ENCODE measurements around the gene DNAJC6.

The DNAJC6 gene

GRCh38 chr1:65409816-65410326, 100.5 kb downstream of the DNAJC6 start:
- DNase-seq: no peak

GRCh38 chr1:65412256-65412983, 103.1 kb downstream of the DNAJC6 start:
- no peak for DNase-seq

- DNase-seq: no peak
Measured at GRCh38 chr1:65412984-65413375, 103.6 kb downstream of the DNAJC6 start.

GRCh38 chr1:65414538-65414937, 105.2 kb downstream of the DNAJC6 start:
- no peak for DNase-seq

GRCh38 chr1:65416767-65417166, 107.4 kb downstream of the DNAJC6 start:
- DNase-seq: no peak

- no peak for DNase-seq
Measured at GRCh38 chr1:65417729-65418128, 108.4 kb downstream of the DNAJC6 start.

- no peak for DNase-seq
Measured at GRCh38 chr1:65418522-65419185, 109.3 kb downstream of the DNAJC6 start.

- peak; percentile 93 to 98 for DNase-seq
Measured at GRCh38 chr1:65419681-65420589, 110.6 kb downstream of the DNAJC6 start.

- DNase-seq: peak; percentile 51 to 98
Measured at GRCh38 chr1:65420590-65421350, 111.4 kb downstream of the DNAJC6 start, which contains the start of the genes LEPR and LEPROT. Gene LEPR (plus strand): TSS chr1:65420668. CDS start chr1:65565566, 144,898 bp downstream. Gene LEPROT (plus strand): TSS chr1:65420668. CDS start chr1:65420725, 57 bp downstream.

- no peak for DNase-seq
Measured at GRCh38 chr1:65421351-65422025, 112.1 kb downstream of the DNAJC6 start.

- DNase-seq: no peak
Measured at GRCh38 chr1:65422241-65423203, 113.2 kb downstream of the DNAJC6 start.

GRCh38 chr1:65423884-65424572, 114.7 kb downstream of the DNAJC6 start:
- DNase-seq: no peak

GRCh38 chr1:65424573-65424889, 115.2 kb downstream of the DNAJC6 start:
- DNase-seq: no peak

GRCh38 chr1:65425006-65425405, 115.7 kb downstream of the DNAJC6 start:
- no peak for DNase-seq

GRCh38 chr1:65425697-65426096, 116.4 kb downstream of the DNAJC6 start:
- DNase-seq: no peak

- DNase-seq: no peak
Measured at GRCh38 chr1:65429078-65429477, 119.7 kb downstream of the DNAJC6 start.

GRCh38 chr1:65429806-65430205, 120.5 kb downstream of the DNAJC6 start:
- no peak for DNase-seq

- peak; percentile 10 to 22 for DNase-seq
Measured at GRCh38 chr1:65431111-65431705, 121.9 kb downstream of the DNAJC6 start.

GRCh38 chr1:65432918-65433317, 123.6 kb downstream of the DNAJC6 start:
- no peak for DNase-seq

GRCh38 chr1:65434255-65434654, 124.9 kb downstream of the DNAJC6 start:
- DNase-seq: no peak
